SH-SY5Y (cell line): ENCODE data around the gene KIN.

Experiments
- GATA2 ChIP-seq: IDR thresholded peaks from 2 replicates; pipeline ENCODE4 v1.6.1; 2011; ENCODE audit warnings: mild to moderate bottlenecking, low read depth, low read length
- GATA3 ChIP-seq: IDR thresholded peaks from 2 replicates; pipeline ENCODE4 v1.6.1; 2011; ENCODE audit warnings: low read depth, mild to moderate bottlenecking, low read length, moderate library complexity

DNA sequence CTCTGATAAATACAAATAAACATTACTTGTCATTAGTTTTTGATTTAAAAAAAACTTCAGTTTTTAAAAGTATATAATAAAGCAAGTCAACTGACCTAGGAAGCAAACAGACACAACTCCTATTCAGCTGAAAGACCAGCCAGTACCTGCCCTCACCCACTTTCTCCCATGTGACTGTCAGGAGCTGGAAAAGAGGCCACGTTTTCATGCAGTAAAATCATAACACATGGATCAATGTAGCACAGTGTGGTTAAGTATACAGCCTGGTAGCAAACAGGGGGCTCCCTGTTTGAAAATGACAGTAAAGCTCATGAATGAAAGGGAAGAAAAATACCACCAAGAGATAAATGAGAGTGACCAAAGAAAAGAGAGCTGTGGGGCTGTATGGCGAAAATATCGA is 21.6 kb downstream of the KIN start:
- no peak for TF ChIP-seq GATA2
- TF ChIP-seq GATA3 = no peak
